ENCODE data around the gene CYP2C9.

DNA sequence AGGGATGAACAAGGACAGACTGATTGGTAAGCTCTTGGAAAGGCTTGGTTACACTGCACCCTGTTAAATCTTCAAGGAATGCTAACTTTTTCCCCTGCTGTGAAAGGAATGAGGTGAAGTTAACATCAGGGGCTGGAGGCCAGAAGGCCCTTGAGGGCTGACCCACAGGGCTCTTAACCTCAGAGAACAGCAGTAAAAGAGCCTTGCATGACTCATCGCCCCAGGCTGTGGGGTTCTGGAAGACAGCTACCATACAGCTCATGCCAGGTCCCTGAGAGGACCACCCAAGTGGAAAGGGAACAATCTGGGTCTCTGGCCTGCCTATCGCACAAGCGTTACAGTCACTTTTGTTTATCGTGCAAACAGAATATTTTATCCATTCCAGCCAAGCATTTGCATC is 54.4 kb downstream of the CYP2C9 start:
- TF ChIP-seq, protein P1, sequence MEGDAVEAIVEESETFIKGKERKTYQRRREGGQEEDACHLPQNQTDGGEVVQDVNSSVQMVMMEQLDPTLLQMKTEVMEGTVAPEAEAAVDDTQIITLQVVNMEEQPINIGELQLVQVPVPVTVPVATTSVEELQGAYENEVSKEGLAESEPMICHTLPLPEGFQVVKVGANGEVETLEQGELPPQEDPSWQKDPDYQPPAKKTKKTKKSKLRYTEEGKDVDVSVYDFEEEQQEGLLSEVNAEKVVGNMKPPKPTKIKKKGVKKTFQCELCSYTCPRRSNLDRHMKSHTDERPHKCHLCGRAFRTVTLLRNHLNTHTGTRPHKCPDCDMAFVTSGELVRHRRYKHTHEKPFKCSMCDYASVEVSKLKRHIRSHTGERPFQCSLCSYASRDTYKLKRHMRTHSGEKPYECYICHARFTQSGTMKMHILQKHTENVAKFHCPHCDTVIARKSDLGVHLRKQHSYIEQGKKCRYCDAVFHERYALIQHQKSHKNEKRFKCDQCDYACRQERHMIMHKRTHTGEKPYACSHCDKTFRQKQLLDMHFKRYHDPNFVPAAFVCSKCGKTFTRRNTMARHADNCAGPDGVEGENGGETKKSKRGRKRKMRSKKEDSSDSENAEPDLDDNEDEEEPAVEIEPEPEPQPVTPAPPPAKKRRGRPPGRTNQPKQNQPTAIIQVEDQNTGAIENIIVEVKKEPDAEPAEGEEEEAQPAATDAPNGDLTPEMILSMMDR (IDR thresholded peaks at IDR 0.05; ENCODE audit: low read depth, low read length): no peak
- TF ChIP-seq POLR2A (IDR thresholded peaks at IDR 0.05; ENCODE audit: extremely low read depth, insufficient read length): no peak
- TF ChIP-seq, protein P2, sequence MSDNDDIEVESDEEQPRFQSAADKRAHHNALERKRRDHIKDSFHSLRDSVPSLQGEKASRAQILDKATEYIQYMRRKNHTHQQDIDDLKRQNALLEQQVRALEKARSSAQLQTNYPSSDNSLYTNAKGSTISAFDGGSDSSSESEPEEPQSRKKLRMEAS (IDR thresholded peaks at IDR 0.05; ENCODE audit: low read depth, low read length): no peak

All from NB4 (cell line).